HG03060 (cell line): Measurements from ENCODE around the gene TMSB10.
"Not testable (repeated sequence)": the region's sequence is repeated elsewhere in the genome, so short reads cannot be mapped to it uniquely, and the experiment has no call there.

ENCODE experiments used
- ATAC-seq: cut with Tn5 transposase; IDR thresholded peaks from one replicate; pipeline ENCODE4 v1.9.1; 2021; ENCODE audit warnings: low read depth, moderate number of reproducible peaks; ENCODE audit not compliant: unreplicated experiment

TMSB10 gene

DNA sequence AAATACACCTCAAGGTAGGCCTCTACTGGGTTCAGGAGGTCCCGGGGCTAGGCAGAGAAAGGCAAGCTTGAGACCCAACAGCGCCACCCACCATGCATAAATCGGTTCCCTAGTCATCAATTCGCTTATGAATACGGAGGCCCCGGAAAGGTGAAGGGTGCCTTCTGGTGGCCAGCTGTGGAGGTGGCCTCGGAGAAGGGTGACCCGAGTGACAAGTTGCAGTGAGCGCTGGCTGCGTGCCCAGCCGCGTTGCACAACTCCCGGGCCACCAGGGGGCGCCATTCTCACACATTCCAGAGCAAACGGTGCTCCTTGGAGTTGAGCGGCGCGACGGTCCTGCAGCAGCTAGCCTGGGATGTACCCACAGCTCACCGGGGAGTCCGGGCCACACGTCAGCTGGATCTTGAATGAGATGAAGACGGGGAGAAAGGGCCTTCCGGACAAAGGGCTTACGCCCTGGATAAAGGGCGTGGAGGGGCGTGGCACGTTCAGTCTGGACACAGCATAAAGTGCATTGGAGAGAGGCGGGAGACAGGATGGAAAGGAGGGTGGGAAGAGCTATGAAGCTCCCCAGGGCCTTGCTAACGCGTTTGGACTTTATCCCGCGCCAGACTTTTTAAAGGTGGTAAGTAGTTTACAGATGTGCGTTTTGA, 20.4 kb downstream of the TMSB10 start:
- peak; percentile 67 for ATAC-seq

DNA sequence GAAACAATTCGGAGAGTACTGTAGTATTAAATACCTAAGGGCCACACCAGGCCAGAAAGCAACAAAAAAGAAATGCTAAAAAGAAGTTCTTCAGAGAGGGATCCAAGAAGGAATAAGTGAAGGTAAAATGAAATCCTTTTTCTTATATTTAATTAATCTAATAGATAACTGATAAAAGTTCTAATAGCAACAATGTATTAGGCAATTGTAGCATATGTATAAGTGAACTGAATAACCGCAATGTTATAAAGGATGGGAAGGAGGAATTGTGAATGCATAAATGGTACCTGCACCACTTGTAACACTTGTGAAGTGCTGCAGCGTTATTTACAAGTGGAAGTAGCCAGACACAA, 21.8 kb downstream of the TMSB10 start:
- ATAC-seq = no peak

DNA sequence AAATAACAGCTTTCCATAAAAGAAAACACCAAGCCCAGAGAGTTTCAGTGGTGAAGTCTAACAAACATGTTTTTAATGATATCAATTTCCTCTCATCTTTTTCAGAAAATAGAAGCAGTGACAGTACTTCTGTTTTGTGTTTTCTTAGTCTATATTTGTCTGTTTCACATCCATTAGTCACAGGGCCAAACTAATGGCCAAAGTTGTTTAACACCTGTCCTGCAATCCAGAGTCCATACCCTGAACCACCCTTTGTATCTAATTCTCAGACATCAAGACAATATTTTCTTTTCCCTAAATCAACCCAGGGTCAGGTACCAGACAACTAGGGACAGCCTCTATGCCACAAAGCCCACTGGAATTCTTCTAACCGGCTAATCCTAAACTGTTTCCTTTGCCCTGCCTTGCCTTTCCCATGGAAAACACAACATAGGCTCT, 25.9 kb downstream of the TMSB10 start:
- peak; percentile 41 for ATAC-seq

DNA sequence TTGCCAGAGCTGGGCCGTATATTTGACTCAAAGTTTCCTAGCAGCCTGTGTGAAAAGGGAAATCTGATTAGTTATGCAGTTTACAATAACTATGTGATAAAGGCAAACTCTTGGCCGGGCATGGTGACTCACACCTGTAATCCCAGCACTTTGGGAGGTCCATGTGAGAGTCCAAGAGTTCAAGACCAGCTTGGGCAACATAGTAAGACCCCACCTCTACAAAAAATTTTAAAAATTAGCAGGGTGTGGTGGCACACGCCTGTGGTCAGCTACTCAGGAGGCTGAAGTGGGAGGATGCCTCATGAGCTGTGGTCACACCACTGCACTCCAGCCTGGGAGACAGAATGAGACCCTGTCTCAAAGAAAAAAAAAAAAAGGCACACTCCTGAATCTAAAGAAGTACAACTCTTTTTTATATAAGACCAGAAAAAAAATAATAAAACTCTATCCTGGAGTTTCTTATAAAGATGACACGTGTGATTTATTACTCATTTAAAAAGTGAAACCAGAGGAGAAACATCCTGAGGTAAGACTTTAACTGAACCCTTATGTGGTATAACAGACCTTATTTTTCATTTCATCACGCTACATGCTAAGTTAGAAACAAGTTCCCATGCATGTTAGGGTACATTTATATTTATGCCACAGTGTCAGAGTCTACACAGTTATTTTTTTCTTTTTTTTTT, 32.9 kb downstream of the TMSB10 start:
- peak; percentile 24 for ATAC-seq

DNA sequence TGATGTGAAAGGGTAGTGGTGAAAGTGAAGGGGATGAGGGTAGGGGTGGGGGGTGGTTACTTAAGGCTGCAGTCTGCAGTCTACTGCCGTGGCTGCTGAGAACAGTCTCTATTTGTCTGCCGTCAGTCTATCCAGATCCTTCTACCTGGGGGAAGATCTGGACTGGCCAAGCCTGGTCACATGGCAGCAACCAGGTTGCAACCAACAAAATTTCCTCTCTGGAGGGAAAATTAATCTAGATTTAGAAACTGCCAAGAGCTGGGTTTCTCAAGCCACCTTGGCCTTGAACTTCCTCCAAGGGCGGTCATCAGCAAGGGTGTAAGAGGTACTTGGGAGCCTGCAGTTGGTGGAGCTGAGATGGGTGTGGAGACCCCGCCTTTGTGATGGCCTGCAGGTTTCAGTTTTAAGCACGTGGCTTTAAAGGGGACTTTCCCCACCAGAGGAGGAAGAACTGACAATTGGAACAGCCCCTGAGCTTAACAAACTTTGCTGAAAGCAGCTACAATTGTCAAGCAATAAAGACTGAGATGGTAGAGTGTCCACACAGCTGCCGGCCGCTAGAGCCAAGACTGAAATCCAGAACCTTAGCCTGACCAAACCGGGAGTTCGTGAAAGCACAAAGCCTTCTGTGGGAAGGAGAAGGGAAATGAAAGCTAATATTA, 34.1 kb downstream of the TMSB10 start:
- peak; percentile 66 for ATAC-seq

DNA sequence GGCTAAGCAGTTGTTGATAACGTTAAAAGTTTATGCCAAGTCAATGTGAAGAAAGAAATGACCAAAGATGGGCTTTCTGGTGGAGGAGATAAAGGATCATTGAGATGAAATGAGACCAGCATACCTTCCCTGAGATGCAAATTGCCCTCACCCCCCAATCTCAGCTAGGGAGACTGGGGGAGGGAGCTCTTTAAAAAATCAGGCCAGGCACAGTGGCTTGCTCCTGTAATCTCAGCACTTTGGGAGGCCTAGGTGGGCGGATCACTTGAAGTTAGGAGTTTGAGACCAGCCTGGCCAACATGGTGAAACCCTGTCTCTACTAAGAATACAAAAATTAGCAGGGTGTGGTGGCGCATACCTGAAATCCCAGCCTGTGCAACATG, 34.6 kb downstream of the TMSB10 start:
- no peak for ATAC-seq

DNA sequence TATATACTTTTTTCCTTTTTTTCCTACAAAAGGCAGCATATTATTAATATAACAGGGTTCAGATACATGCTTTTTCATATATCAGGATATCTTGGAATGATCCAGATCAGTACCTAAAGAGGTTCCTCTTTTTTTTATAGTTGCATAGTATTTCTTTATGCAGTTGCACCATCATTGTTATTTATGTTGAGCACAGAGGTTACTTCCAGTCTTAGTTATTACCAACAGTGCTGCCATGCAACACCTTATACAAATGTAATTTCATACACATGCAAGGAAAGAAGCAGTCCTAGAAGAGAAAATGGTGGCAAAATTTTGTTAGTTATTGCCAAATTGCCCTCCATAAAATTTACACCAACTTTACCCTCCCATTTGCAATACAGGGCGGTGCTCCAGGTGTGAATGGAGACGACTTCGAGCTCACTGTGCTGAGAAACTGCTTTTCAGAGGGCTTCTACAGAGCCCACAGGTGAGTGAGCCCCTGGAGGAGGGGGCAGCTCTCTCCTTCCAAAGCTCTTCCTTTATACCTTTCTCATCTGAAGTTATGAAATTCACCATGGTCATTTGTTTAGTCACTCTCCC, 35.5 kb downstream of the TMSB10 start:
- ATAC-seq = no peak

DNA sequence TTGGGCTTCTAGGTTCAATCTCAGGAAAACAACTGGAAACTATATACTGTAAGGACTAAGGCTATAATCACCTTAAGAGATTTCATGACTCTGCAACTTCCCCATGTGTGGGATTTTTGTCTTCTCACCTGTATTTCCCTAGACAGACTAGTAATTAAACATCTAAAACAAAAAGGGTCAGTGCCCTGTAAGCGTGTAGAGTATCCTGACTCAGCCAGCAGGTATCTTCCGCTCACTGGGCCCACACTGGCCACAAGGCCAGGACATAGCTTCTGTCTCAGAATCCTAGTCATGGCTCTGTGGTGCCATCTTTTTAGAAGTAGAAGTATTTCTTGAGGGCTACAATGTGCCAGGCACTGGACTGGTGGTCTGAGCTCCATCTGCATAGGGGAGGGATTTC, 36.7 kb downstream of the TMSB10 start:
- no peak for ATAC-seq

DNA sequence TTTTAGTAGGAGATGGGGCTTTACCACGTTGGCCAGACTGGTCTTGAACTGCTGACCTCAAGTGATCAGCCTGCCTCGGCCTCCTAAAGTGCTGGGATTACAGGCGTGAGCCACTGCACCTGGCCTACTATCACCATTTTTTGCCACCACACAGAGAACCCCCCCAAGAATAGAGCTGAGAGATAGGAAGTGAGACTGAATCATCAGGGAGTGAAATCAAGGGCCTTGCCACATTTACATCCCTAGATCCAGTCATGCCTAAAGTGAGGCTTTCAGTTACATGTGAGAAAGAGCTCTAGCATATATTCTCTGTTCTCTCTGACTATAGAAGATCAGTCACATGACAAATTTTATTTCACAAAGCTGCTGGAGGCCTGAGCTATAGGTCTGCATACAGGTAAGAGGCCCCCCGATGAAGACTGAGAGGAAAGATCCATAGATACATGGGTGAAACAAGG, 37.5 kb downstream of the TMSB10 start:
- peak; percentile 34 for ATAC-seq

DNA sequence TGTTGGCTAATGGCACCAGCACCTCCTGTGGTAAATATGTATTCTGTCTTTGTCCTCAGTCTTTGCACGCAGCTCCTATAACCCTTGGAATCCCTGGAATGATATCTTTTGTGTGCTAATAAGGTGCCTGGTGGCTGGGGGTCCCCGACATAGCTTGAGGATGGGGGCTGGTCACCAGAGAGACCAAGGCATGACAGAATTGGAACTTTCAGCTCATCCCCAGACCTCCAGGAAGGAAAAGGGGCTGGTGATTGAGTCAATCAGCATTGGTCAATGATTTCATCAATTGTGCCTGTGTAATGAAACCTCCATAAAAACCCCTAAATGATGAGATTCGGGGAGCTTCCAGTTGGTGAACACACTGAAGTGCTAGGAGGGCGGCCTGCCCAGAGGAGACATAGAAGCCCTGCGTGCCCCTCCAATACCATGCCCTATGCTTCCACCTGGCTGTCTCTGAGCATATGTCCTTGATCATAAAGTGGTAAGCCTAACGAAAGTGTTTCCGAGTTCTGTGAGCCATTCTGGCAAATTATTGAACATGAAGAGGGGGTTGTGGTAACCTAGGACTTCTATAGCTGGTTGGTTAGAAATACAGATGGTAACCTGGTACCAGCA, 38.9 kb downstream of the TMSB10 start:
- no peak for ATAC-seq

DNA sequence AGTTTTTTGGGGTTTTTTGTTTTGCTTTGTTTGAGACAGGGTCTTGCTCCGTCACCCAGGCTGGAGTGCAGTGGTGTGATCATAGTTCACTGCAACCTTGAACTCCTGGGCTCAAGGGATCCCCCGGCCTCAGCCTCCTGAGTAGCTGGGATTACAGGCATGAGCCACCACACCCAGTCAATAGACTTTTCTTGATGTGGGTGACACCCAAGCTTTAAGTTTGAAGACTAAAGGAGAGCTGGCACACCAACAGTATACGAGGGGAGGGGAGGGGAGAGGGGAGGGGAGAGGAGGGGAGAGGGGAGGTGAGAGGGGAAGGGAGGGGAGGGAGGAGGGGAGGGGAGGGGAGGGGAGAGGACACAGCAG, 40.4 kb downstream of the TMSB10 start:
- not testable (repeated sequence) for ATAC-seq

DNA sequence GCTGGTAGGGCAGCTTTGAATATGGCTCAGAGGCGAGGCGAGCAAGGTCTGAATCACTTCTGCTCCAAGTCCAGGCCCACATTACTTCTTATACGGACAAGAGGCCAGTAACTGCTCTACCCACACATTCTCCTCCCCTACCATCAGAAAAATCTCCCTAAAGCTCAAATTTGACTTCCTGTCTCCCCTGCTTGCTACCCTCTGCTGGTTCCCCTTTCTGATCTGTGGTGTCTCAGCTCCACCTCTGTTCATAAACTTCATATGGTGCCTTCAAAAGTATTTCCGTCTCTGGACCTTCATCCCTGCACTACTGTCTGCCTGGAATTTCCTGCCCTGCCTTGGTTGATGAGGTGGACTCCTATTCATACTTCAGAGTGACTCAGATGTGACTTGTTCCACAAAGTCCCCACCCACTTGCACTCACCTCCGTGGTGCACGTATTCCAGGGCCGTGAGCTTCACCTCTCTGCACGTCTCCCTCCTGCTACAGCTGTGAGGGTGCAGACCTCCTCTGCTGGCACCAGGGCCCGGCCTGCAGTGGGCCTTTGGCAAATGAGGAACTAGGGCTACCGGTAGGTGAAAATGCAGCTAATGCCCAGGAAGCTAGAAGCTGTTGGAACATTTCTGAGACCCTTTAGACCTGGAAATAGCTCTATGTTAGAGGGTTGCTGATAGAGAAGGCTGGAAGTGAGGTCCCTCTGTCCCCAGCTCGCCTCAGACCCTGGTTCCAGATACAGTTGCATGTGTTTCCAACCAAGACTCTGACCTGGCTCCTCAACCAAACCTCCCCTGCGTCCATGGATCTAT, 41.0 kb downstream of the TMSB10 start:
- peak; percentile 54 for ATAC-seq

DNA sequence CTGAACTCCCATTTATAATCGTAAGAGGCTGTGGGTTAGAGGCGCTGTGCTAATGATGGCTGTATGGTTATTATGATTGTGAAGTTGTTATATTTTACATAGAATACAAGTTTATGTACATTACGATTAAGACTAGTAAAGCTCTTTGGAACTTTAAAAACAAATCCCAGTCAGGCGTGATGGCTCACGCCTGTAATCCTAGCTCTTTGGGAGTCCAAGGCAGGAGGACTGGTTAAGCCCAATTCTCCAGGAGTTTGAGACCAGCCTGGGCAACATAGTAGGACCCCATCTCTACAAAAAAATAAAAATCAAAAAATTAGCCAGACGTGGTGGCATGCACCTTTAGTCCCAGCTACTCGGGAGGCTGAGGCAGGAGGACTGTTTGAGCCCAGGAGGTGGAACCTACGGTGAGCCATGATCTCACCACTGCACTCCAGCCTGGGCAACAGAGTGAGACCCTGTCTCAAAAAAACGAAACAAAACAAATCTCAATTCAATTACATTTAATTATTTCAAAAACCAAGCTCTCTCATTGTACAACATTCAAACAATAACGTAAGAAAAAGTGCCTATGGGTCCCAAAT, 41.6 kb downstream of the TMSB10 start:
- no peak for ATAC-seq

DNA sequence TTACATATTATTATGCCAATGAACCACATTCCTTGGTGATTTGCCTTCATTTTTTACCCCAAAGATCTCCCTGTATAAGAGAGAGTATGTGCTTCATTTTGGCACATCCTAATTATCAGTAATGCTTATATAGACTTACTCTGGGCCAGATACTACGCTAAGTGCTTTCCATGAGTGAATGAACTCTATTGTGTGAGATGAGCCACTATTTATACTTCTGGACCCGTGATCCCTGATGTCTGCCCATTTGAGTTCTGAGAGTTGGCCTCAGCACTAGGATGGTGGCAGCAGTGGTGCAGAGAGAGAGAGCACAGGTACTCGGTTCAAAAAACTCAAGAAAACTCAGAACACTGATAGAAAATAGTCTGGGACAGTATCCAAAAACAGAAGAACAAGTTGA, 48.1 kb downstream of the TMSB10 start:
- no peak for ATAC-seq

DNA sequence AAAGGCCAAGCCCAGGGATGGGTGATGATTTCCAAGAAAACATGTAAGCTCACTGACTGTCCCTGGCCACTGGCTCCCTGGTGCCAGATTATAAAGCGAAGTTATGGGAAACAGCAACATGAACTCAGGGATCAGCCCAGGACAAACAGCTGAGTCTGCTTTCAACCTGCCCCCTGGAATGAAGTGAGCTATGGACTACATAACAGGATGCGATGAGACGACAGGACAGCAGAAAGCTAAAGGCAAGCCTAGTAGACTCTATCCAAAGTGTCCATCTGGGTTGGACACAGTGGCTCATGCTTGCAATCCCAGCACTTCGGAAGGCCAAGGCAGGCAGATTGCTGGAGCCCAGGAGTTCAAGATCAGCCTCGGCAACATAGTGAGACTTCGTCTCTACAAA, 48.9 kb downstream of the TMSB10 start:
- no peak for ATAC-seq
